ENCODE results near the gene CPTP. TPM values are rescaled to one million over a fixed set of nuclear protein-coding genes. Genes with fewer than 3 reads are reported as not detected.

CPTP gene
- total and polyA plus RNA-seq, 2 of the 13 experiments (the other 11 are each of a cell fraction or from before 2014, with no cell fraction given): 5.5 to 9.3 TPM

GRCh38 chr1:1304331-1305299 is 20.0 kb upstream of the CPTP start (continued):
- TF ChIP-seq, protein P1, sequence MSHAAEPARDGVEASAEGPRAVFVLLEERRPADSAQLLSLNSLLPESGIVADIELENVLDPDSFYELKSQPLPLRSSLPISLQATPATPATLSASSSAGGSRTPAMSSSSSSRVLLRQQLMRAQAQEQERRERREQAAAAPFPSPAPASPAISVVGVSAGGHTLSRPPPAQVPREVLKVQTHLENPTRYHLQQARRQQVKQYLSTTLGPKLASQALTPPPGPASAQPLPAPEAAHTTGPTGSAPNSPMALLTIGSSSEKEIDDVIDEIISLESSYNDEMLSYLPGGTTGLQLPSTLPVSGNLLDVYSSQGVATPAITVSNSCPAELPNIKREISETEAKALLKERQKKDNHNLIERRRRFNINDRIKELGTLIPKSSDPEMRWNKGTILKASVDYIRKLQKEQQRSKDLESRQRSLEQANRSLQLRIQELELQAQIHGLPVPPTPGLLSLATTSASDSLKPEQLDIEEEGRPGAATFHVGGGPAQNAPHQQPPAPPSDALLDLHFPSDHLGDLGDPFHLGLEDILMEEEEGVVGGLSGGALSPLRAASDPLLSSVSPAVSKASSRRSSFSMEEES (CRISPR knock-in tag; IDR thresholded peaks at IDR 0.05): 0 out of 2 replicates have a peak, but pooled peaks have one; percentile 78
- TF ChIP-seq MXD4 (CRISPR knock-in tag; IDR thresholded peaks at IDR 0.05): no peak
- TF ChIP-seq ARNT (IDR thresholded peaks at IDR 0.05): no peak
- no peak for TF ChIP-seq ZSCAN29 (CRISPR knock-in tag; conservative IDR thresholded peaks at IDR 0.05)
- TF ChIP-seq HCFC1 (IDR thresholded peaks at IDR 0.05; ENCODE audit: low read depth, low read length): no peak
- no peak for TF ChIP-seq NR2F6 (IDR thresholded peaks at IDR 0.05)
- TF ChIP-seq NR2F6 (CRISPR knock-in tag; IDR thresholded peaks at IDR 0.05): no peak
- TF ChIP-seq PLRG1 (conservative IDR thresholded peaks at IDR 0.05): no peak
- no peak for TF ChIP-seq ATM (IDR thresholded peaks at IDR 0.05; ENCODE audit: borderline replicate concordance)
- TF ChIP-seq TFDP2 (CRISPR knock-in tag; IDR thresholded peaks at IDR 0.05): peak; percentile 80
- TF ChIP-seq MEIS2 (CRISPR knock-in tag; IDR thresholded peaks at IDR 0.05): no peak
- TF ChIP-seq, protein P2, sequence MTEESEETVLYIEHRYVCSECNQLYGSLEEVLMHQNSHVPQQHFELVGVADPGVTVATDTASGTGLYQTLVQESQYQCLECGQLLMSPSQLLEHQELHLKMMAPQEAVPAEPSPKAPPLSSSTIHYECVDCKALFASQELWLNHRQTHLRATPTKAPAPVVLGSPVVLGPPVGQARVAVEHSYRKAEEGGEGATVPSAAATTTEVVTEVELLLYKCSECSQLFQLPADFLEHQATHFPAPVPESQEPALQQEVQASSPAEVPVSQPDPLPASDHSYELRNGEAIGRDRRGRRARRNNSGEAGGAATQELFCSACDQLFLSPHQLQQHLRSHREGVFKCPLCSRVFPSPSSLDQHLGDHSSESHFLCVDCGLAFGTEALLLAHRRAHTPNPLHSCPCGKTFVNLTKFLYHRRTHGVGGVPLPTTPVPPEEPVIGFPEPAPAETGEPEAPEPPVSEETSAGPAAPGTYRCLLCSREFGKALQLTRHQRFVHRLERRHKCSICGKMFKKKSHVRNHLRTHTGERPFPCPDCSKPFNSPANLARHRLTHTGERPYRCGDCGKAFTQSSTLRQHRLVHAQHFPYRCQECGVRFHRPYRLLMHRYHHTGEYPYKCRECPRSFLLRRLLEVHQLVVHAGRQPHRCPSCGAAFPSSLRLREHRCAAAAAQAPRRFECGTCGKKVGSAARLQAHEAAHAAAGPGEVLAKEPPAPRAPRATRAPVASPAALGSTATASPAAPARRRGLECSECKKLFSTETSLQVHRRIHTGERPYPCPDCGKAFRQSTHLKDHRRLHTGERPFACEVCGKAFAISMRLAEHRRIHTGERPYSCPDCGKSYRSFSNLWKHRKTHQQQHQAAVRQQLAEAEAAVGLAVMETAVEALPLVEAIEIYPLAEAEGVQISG (CRISPR knock-in tag; IDR thresholded peaks at IDR 0.05): no peak; the same call in 1 of the 2 replicates
- TF ChIP-seq, protein P3, sequence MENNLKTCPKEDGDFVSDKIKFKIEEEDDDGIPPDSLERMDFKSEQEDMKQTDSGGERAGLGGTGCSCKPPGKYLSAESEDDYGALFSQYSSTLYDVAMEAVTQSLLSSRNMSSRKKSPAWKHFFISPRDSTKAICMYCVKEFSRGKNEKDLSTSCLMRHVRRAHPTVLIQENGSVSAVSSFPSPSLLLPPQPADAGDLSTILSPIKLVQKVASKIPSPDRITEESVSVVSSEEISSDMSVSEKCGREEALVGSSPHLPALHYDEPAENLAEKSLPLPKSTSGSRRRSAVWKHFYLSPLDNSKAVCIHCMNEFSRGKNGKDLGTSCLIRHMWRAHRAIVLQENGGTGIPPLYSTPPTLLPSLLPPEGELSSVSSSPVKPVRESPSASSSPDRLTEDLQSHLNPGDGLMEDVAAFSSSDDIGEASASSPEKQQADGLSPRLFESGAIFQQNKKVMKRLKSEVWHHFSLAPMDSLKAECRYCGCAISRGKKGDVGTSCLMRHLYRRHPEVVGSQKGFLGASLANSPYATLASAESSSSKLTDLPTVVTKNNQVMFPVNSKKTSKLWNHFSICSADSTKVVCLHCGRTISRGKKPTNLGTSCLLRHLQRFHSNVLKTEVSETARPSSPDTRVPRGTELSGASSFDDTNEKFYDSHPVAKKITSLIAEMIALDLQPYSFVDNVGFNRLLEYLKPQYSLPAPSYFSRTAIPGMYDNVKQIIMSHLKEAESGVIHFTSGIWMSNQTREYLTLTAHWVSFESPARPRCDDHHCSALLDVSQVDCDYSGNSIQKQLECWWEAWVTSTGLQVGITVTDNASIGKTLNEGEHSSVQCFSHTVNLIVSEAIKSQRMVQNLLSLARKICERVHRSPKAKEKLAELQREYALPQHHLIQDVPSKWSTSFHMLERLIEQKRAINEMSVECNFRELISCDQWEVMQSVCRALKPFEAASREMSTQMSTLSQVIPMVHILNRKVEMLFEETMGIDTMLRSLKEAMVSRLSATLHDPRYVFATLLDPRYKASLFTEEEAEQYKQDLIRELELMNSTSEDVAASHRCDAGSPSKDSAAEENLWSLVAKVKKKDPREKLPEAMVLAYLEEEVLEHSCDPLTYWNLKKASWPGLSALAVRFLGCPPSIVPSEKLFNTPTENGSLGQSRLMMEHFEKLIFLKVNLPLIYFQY (CRISPR knock-in tag; IDR thresholded peaks at IDR 0.05; ENCODE audit: borderline replicate concordance): 0 out of 2 replicates have a peak, but pooled peaks have one; percentile 39
- TF ChIP-seq, protein P4, sequence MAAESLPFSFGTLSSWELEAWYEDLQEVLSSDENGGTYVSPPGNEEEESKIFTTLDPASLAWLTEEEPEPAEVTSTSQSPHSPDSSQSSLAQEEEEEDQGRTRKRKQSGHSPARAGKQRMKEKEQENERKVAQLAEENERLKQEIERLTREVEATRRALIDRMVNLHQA (CRISPR knock-in tag; IDR thresholded peaks at IDR 0.05): no peak
- no peak for TF ChIP-seq MAFG (CRISPR knock-in tag; IDR thresholded peaks at IDR 0.05)
- no peak for TF ChIP-seq ZNF331 (CRISPR knock-in tag; IDR thresholded peaks at IDR 0.05)
- no peak for TF ChIP-seq ZNF713 (CRISPR knock-in tag; IDR thresholded peaks at IDR 0.05)
- TF ChIP-seq ZNF768 (CRISPR knock-in tag; IDR thresholded peaks at IDR 0.05): no peak
- TF ChIP-seq, protein P5, sequence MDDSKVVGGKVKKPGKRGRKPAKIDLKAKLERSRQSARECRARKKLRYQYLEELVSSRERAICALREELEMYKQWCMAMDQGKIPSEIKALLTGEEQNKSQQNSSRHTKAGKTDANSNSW (CRISPR knock-in tag; IDR thresholded peaks at IDR 0.05; ENCODE audit: borderline replicate concordance): no peak
